ENCODE data around the gene ATOSA.

ATOSA gene

GRCh38 chr15:52689562-52689961 lies 10.4 kb upstream of the ATOSA start:
- H3K27ac ChIP-seq (replicated peaks): no peak overlapping the region
- DNase-seq (ENCODE audit: low read depth in 1 of 2, low spot score in 1 of 2): no peak
- no peaks in the 10 kb centered on the region for H3K27me3 ChIP-seq (ENCODE audit: insufficient read depth, poor library complexity, severe bottlenecking)
- no peak for TF ChIP-seq GABPA (IDR thresholded peaks at IDR 0.05; ENCODE audit: low read depth)
- no peak for TF ChIP-seq SPI1 (IDR thresholded peaks at IDR 0.05; ENCODE audit: borderline replicate concordance, low read depth)
- TF ChIP-seq, protein P1, sequence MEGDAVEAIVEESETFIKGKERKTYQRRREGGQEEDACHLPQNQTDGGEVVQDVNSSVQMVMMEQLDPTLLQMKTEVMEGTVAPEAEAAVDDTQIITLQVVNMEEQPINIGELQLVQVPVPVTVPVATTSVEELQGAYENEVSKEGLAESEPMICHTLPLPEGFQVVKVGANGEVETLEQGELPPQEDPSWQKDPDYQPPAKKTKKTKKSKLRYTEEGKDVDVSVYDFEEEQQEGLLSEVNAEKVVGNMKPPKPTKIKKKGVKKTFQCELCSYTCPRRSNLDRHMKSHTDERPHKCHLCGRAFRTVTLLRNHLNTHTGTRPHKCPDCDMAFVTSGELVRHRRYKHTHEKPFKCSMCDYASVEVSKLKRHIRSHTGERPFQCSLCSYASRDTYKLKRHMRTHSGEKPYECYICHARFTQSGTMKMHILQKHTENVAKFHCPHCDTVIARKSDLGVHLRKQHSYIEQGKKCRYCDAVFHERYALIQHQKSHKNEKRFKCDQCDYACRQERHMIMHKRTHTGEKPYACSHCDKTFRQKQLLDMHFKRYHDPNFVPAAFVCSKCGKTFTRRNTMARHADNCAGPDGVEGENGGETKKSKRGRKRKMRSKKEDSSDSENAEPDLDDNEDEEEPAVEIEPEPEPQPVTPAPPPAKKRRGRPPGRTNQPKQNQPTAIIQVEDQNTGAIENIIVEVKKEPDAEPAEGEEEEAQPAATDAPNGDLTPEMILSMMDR (IDR thresholded peaks at IDR 0.05; ENCODE audit: insufficient read depth, low read length): no peak
- TF ChIP-seq REST (IDR thresholded peaks at IDR 0.05; ENCODE audit: insufficient replicate concordance, low read depth): no peak
- no peak for TF ChIP-seq POLR2AphosphoS5 (IDR thresholded peaks at IDR 0.05; ENCODE audit: low read depth)
- H3K4me3 ChIP-seq (replicated peaks; ENCODE audit: insufficient read depth, low read length): no peak overlapping the region

DNA sequence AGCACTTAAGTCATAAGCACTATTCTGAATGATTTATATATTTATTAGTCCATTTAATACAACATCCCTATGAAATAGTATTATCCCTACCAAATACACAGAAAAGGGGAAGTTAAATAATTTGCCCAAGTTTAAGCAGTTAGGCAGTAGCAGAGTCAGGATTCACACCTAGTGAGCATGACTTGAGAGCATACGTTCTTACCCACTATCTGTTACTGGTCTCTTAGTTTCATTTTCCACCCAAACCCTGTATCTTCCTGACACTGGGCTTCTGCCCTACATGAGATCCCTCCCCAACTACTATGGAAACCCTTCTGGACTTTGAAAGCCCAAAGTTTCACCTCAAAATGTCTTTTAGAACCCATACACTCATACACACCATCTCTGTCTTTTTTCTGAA lies 4.4 kb upstream of the ATOSA start:
- no peak for TF ChIP-seq POLR2AphosphoS5 (IDR thresholded peaks at IDR 0.05; ENCODE audit: low read depth)
- no peak for TF ChIP-seq REST (IDR thresholded peaks at IDR 0.05; ENCODE audit: insufficient replicate concordance, low read depth)
- TF ChIP-seq GABPA (IDR thresholded peaks at IDR 0.05; ENCODE audit: low read depth): no peak
- TF ChIP-seq SPI1 (IDR thresholded peaks at IDR 0.05; ENCODE audit: borderline replicate concordance, low read depth): no peak
- TF ChIP-seq, protein P1 (IDR thresholded peaks at IDR 0.05; ENCODE audit: insufficient read depth, low read length): no peak
- Histone ChIP-seq H3K4me3 (replicated peaks; ENCODE audit: insufficient read depth, low read length) (no peak overlapping the region), H3K27ac (replicated peaks) (no peak overlapping the region), H3K27me3 (ENCODE audit: insufficient read depth, poor library complexity, severe bottlenecking) (no peaks in the 10 kb centered on the region)
- peak in 1 of 2 experiments; percentile 3 for DNase-seq (ENCODE audit: low read depth in 1 of 2, low spot score in 1 of 2)

DNA sequence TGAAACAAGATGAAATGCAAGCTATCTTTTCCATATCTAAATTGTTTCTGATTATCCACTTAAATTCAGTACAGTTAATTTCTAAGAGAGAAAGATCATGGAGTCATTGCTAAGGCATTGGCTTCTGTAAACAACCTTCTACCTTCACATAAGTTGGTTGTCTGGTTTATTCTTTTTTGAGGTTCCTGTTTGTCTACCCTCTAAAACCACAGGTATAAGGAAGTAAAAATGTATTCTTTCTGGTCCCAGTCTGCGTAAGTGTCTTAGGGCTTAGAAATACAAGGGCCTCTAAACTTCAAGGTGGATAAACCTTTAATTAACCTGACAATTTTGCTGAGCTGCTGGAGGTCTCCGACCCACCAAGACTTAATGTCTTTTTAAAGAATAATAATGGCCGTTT lies 3.6 kb upstream of the ATOSA start:
- Histone ChIP-seq H3K4me3 (replicated peaks; ENCODE audit: insufficient read depth, low read length) (no peak overlapping the region), H3K27me3 (ENCODE audit: insufficient read depth, poor library complexity, severe bottlenecking) (no peaks in the 10 kb centered on the region), H3K27ac (replicated peaks) (no peak overlapping the region)
- TF ChIP-seq, protein P1 (IDR thresholded peaks at IDR 0.05; ENCODE audit: insufficient read depth, low read length): no peak
- TF ChIP-seq POLR2AphosphoS5 (IDR thresholded peaks at IDR 0.05; ENCODE audit: low read depth): no peak
- no peak for TF ChIP-seq REST (IDR thresholded peaks at IDR 0.05; ENCODE audit: insufficient replicate concordance, low read depth)
- peak; percentile 25; the same call in 1 of the 2 replicates for TF ChIP-seq SPI1 (IDR thresholded peaks at IDR 0.05; ENCODE audit: borderline replicate concordance, low read depth)
- no peak for TF ChIP-seq GABPA (IDR thresholded peaks at IDR 0.05; ENCODE audit: low read depth)
- peak in 1 of 2 experiments; percentile 31 for DNase-seq (ENCODE audit: low read depth in 1 of 2, low spot score in 1 of 2)
